ENCODE data around the gene STRAP.
"Not testable (repeated sequence)": the region's sequence is repeated elsewhere in the genome, so short reads cannot be mapped to it uniquely, and the experiment has no call there.

Gene STRAP

DNA sequence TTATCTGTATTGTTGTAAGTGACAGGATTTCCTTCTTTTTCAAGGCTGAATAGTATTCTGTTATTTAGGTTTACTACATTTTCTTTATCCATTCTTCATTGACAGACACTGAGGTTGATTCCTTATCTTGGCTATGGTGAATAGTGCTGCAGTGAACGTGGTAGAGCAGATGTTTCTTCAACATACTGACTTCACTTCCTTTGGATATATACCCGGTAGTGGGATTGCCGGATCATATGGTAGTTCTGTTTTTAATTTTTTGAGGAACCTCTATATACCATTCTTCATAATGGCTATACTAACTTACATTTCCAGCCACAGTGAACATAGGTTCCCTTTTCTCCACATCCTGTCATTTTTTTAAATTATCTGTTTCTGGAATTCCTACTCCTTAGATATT is 50.8 kb downstream of the STRAP start:
- no peak for TF ChIP-seq CTCF (IDR thresholded peaks at IDR 0.05; ENCODE audit: low read depth, low read length, missing control alignments)
- H3K4me3 ChIP-seq (replicated peaks; ENCODE audit: low read depth, low read length) = no peak overlapping the region
- no peak for DNase-seq (ENCODE audit: extremely low read depth, low read depth)

DNA sequence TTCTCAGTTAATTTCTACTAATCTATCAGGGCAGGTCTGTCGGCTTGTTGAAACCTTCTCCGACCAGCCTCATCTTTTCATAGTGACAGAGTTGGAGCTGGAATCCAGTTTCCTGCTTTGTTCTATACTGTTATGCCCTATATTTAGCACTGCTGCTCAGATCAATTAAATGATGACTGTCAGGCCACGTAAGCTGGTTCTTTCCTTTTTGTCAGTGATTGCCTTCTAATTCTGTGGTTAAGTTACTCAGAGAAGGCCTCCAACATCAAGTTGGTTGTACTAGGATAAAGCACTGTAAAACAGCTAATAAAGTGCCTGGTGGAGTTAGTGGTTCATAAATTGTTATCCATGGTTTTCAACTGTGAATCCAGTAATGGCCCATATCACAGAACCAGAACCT is 51.6 kb downstream of the STRAP start:
- no peak for DNase-seq (ENCODE audit: extremely low read depth, low read depth)
- TF ChIP-seq CTCF (IDR thresholded peaks at IDR 0.05; ENCODE audit: low read depth, low read length, missing control alignments) = no peak
- H3K4me3 ChIP-seq (replicated peaks; ENCODE audit: low read depth, low read length) = no peak overlapping the region

DNA sequence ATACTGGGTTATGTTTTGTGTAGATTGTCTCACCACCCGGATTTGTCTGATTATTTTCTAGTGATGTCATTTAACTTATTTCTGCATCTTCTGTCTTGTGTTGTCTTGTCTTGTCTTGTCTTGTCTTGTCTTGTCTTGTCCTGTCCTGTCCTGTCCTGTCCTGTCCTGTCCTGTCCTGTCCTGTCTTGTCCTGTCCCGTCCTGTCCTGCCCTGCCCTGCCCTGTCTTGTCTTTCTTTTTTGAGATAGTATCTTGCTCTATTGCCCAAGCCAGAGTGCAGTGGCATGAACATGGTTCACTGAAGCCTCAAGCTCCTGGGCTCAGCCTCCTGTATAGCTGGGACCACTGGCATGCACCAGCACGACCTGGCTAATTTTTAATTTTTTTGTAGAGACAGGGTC is 54.6 kb downstream of the STRAP start:
- H3K4me3 ChIP-seq (replicated peaks; ENCODE audit: low read depth, low read length) = no peak overlapping the region
- DNase-seq (ENCODE audit: extremely low read depth, low read depth) = no peak
- TF ChIP-seq CTCF (IDR thresholded peaks at IDR 0.05; ENCODE audit: low read depth, low read length, missing control alignments) = no peak

DNA sequence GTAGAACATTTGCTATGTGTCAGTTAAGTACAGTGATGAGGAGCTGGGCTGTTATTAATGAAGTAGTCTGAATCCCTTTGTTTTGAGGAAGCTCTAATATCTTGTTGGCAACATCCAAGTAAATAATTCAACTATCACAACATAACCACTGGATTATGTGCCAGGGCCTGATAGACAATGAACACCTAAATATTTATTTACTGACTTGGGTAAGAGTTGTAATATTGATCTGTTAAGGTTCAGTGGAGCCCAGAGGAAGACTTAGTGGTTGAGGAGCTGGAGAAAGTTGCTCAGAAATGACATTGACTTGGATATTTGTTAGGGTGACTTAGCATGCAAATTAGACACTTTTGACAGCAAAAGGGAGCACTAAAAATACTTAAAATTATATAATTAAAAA is 55.7 kb downstream of the STRAP start:
- no peak overlapping the region for H3K4me3 ChIP-seq (replicated peaks; ENCODE audit: low read depth, low read length)
- no peak for TF ChIP-seq CTCF (IDR thresholded peaks at IDR 0.05; ENCODE audit: low read depth, low read length, missing control alignments)
- DNase-seq (ENCODE audit: extremely low read depth, low read depth) = no peak

DNA sequence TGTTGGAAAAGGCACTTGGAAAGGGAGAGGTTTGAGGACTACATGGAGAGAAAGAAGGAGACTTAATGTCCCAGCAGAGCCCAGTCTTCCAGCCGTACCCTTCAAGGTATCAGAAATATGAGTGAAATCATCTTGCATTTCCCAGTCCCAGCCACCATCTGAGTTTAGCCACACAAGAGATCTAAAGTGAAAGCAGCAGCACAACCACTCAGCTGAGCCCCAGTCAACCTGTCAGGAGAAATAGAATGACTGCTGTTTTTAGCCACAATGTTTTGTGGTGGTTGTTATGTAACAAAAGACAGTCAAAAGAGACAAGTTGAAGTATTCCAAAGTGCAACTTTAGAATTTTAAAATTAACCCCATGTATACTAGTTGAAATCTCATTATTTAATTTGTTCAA is 56.9 kb downstream of the STRAP start:
- no peak overlapping the region for H3K4me3 ChIP-seq (replicated peaks; ENCODE audit: low read depth, low read length)
- no peak for TF ChIP-seq CTCF (IDR thresholded peaks at IDR 0.05; ENCODE audit: low read depth, low read length, missing control alignments)
- DNase-seq (ENCODE audit: extremely low read depth, low read depth) = no peak

DNA sequence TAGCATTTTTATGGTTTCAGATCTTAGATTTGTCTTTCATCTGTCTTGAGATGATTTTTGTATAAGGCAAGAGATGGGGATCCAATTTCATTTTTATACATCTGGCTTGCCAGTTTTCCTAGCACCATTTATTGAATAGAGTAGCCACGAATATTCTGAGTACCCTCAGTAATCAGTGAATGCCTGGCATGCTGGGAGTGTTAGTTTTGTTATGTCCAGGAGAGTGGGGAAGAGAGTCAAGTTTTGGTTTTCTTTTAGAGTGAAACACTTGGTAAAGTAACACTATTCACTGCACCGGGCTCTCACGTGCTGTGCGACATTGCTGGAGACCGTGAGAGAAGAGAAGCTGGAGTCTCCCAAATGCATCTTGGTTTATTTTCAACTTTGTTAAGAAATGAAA is 60.3 kb downstream of the STRAP start:
- DNase-seq (ENCODE audit: extremely low read depth, low read depth) = no peak
- TF ChIP-seq CTCF (IDR thresholded peaks at IDR 0.05; ENCODE audit: low read depth, low read length, missing control alignments) = no peak
- H3K4me3 ChIP-seq (replicated peaks; ENCODE audit: low read depth, low read length) = no peak overlapping the region

DNA sequence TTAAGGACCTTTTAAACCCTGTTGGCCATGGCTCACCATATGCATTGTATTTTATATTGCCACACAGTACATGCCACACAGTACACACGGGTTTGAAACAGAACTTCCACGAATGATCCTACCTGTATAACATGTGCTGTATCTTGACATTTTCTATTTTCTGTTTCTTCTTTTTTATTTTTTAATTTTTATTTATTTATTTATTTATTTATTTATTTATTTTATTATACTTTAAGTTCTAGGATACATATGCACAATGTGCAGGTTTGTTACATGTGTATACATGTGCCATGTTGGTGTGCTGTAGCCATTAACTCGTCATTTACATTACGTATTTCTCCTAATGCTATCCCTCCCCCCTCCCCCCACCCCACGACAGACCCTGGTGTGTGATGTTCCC is 61.3 kb downstream of the STRAP start:
- not testable (repeated sequence) for DNase-seq (ENCODE audit: extremely low read depth, low read depth); H3K4me3 ChIP-seq (replicated peaks; ENCODE audit: low read depth, low read length)

GRCh38 chr12:15948461-15948860 is 66.3 kb downstream of the STRAP start:
- not testable (repeated sequence) for DNase-seq (ENCODE audit: extremely low read depth, low read depth); H3K4me3 ChIP-seq (replicated peaks; ENCODE audit: low read depth, low read length)
